K562 (cell line): ENCODE data around the gene RIMKLA. TPM values are rescaled to one million over a fixed set of nuclear protein-coding genes. Genes with fewer than 3 reads are reported as not detected.

ENCODE experiments used
- DIDO1 ChIP-seq: fragments of 450-650 bp; IDR thresholded peaks from 2 replicates; pipeline ENCODE4 v1.6.1; 2016; ENCODE audit warnings: low read depth, missing biosample characterization, missing genetic modification characterization
- FOXA3 ChIP-seq, 2 experiments: fragments of 450-650 bp in 1 of 2; sonication (generic) in 1 of 2; formaldehyde crosslinking; IDR thresholded peaks in 1 of 2; conservative IDR thresholded peaks in 1 of 2; 2 replicates each; pipeline versions ENCODE4 v1.4.0 to v1.8.0; 2020 to 2022; ENCODE audit warnings: mild to moderate bottlenecking in 2 of 2, missing genetic modification reagents in 1 of 2
- FOXJ3 ChIP-seq: sonication (generic); formaldehyde crosslinking; IDR thresholded peaks from 2 replicates; pipeline ENCODE4 v1.4.0; 2020; ENCODE audit warnings: mild to moderate bottlenecking, missing genetic modification reagents
- GATAD2A ChIP-seq: fragments of 450-650 bp; IDR thresholded peaks from 2 replicates; pipeline ENCODE4 v1.6.1; 2017
- HDAC1 ChIP-seq, 2 experiments: fragments of 450-650 bp; IDR thresholded peaks; 2 replicates each; pipeline ENCODE4 v1.6.1; 2016 to 2017; ENCODE audit warnings: inconsistent platforms in 1 of 2, mild to moderate bottlenecking in 1 of 2, moderate library complexity in 1 of 2
- JUND ChIP-seq, 2 experiments: IDR thresholded peaks; 2 replicates in 1 of 2; 3 replicates in 1 of 2; pipeline ENCODE4 v1.6.1; 2011; ENCODE audit warnings: borderline replicate concordance in 2 of 2, low read depth in 2 of 2, low read length in 2 of 2, improper control_type of control experiment in 1 of 2, missing biosample characterization in 1 of 2, missing genetic modification characterization in 1 of 2, missing genetic modification reagents in 1 of 2
- KDM2B ChIP-seq: fragments of 250-450 bp; sonication (Bioruptor Pico); IDR thresholded peaks from 2 replicates; pipeline ENCODE4 v1.8.0; 2021; ENCODE audit warnings: mild to moderate bottlenecking, moderate library complexity
- MAZ ChIP-seq, 2 experiments: fragments of 450-650 bp in 1 of 2; sonication (generic) in 1 of 2; formaldehyde crosslinking; IDR thresholded peaks in 1 of 2; conservative IDR thresholded peaks in 1 of 2; 2 replicates each; pipeline versions ENCODE4 v1.4.0 to v1.5.0; 2020; ENCODE audit warnings: mild to moderate bottlenecking in 1 of 2, missing genetic modification reagents in 1 of 2
- MTA1 ChIP-seq: fragments of 450-650 bp; IDR thresholded peaks from 2 replicates; pipeline ENCODE4 v1.6.1; 2017; ENCODE audit warnings: borderline replicate concordance
- NCOR1 ChIP-seq: fragments of 450-650 bp; IDR thresholded peaks from 2 replicates; pipeline ENCODE4 v1.6.1; 2016; ENCODE audit warnings: mild to moderate bottlenecking, moderate library complexity
- NFE2 ChIP-seq: IDR thresholded peaks from 2 replicates; pipeline ENCODE4 v1.6.1; 2014; ENCODE audit warnings: antibody characterized with exemption, low read depth
- SIN3B ChIP-seq: fragments of 450-650 bp; IDR thresholded peaks from 2 replicates; pipeline ENCODE4 v1.6.1; 2017; ENCODE audit warnings: low read depth, mild to moderate bottlenecking, moderate library complexity
- SRSF3 ChIP-seq: fragments of 200-400 bp; formaldehyde crosslinking; IDR thresholded peaks from 2 replicates; pipeline ENCODE4 v1.6.1; 2016; ENCODE audit warnings: mild to moderate bottlenecking, low read length, moderate library complexity; ENCODE audit not compliant: insufficient read depth
- TAF7 ChIP-seq: fragments of 450-650 bp; IDR thresholded peaks from 2 replicates; pipeline ENCODE4 v1.6.1; 2016; ENCODE audit warnings: missing genetic modification characterization, missing compliant biosample characterization
- ZSCAN29 ChIP-seq: fragments of 450-650 bp; IDR thresholded peaks from 2 replicates; pipeline ENCODE4 v1.6.1; 2017
- polyA plus RNA-seq, 8 experiments: library from polyadenylated mRNA; depleted of rRNA in 4 of 8; stranded (reverse) in 5 of 8; unstranded in 3 of 8; fragments of >200 nt; fragmentation: Nextera tagmentation in 2 of 8; fragmentation: Illumina TruSeq in 1 of 8; extraction: Ambion mirVana in 2 of 8; extraction: Trizol in 1 of 8; gene quantifications; 2 replicates each; pipeline versions ENCODE4 v1.2.1 to v1.2.3, GENCODE V29; 2011 to 2014; ENCODE audit warnings: inconsistent platforms in 1 of 8, missing spikeins in 1 of 8
- total RNA-seq, 7 experiments: library from RNA; depleted of rRNA in 6 of 7; stranded (reverse); fragments of >200 nt in 6 of 7; fragmentation: Illumina TruSeq in 2 of 7; extraction: Trizol in 2 of 7; gene quantifications; 2 replicates each; pipeline versions ENCODE4 v1.2.1 to v1.2.3, GENCODE V29; 2011 to 2021; ENCODE audit warnings: low replicate concordance in 1 of 7
- TF ChIP-seq, protein P1 (sequence below): fragments of 450-650 bp; IDR thresholded peaks from 2 replicates; pipeline ENCODE4 v1.6.1; 2016; ENCODE audit warnings: antibody characterized with exemption
- TF ChIP-seq, protein P2 (sequence below): sonication (generic); formaldehyde crosslinking; IDR thresholded peaks from 2 replicates; pipeline ENCODE4 v1.8.0; 2022; ENCODE audit warnings: mild to moderate bottlenecking, missing genetic modification reagents
- TF ChIP-seq, protein P3 (sequence below): fragments of 450-650 bp; IDR thresholded peaks from 2 replicates; pipeline ENCODE4 v1.6.1; 2018; ENCODE audit not compliant: partially characterized antibody

The RIMKLA gene
- total and polyA plus RNA-seq, 9 of the 15 experiments (the other 6 are each of a cell fraction or from before 2014, with no cell fraction given), result 0.02 TPM; not detected in 8

DNA sequence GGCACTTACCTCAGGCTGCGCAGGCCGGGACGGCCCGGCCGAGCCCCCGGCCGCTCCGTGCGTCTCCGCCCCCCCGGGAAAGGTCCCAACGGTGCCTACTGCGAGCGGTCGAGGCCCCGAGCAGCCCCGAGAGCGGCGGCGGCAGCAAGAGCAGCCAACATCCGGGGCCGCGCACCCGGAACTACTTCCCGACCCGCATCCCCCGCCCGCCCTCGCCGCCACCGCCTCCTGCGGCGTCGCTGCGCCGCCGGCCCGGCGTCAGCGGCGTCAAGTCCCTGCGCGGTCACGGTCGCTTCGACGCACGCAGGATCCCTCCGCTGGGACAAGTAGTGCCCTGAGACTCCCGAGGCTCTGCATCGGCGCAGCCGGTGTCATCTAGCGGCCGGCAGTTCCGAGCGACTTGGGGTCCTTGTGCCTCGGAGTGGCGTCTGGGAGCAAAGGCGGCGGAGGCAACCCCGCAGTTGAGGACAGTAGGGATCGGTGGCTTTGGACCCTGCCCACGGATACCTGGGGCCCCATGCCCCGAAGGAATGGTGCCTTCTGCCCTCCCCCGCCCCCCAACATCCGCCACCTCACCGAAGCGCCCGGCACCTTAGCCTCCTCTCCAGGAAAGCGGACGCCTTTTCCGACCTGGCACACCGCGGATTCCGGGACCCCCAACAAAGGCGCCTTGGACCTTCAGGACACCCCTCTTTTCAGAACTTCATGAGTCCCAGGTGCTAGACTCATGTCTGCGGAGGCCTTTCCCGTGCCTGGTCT, 45.4 kb upstream of the RIMKLA start, which contains the start of gene FOXJ3 (continued):
- TF ChIP-seq FOXA3 (CRISPR knock-in tag; conservative IDR thresholded peaks at IDR 0.05 in 1 of 2, IDR thresholded peaks at IDR 0.05 in 1 of 2) (peak in 1 of 2 experiments; percentile 67; a peak in 1 of 4 replicates), NCOR1 (peak; percentile 54; the same call in 1 of the 2 replicates), HDAC1 (IDR thresholded peaks at IDR 0.05) (peak; percentile 46 to 78; a peak in 3 of 4 replicates), TAF7 (tag) (peak; percentile 97), SIN3B (peak; percentile 50; the same call in 1 of the 2 replicates), JUND (IDR thresholded peaks at IDR 0.05; ENCODE audit: borderline replicate concordance, low read depth, low read length) (peak; percentile 81), JUND (tag; IDR thresholded peaks at IDR 0.05; ENCODE audit: borderline replicate concordance, low read depth, low read length) (peak; percentile 77; the same call in 1 of the 3 replicates), ZSCAN29 (no peak), DIDO1 (peak; percentile 89), NFE2 (peak; percentile 33; the same call in 1 of the 2 replicates), KDM2B (CRISPR knock-in tag) (0 out of 2 replicates have a peak, but pooled peaks have one; percentile 38), FOXJ3 (CRISPR knock-in tag) (no peak), MTA1 (peak; percentile 79), GATAD2A (peak; percentile 87), MAZ (CRISPR knock-in tag; conservative IDR thresholded peaks at IDR 0.05 in 1 of 2, IDR thresholded peaks at IDR 0.05 in 1 of 2) (peak; percentile 87 to 93), SRSF3 (no peak)
- TF ChIP-seq, protein P1, sequence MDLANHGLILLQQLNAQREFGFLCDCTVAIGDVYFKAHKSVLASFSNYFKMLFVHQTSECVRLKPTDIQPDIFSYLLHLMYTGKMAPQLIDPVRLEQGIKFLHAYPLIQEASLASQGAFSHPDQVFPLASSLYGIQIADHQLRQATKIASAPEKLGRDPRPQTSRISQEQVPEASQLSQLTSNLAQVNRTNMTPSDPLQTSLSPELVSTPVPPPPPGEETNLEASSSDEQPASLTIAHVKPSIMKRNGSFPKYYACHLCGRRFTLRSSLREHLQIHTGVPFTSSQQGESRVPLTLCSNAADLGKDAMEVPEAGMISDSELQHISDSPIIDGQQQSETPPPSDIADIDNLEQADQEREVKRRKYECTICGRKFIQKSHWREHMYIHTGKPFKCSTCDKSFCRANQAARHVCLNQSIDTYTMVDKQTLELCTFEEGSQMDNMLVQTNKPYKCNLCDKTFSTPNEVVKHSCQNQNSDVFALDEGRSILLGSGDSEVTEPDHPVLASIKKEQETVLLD, result peak; percentile 100
- TF ChIP-seq, protein P2, sequence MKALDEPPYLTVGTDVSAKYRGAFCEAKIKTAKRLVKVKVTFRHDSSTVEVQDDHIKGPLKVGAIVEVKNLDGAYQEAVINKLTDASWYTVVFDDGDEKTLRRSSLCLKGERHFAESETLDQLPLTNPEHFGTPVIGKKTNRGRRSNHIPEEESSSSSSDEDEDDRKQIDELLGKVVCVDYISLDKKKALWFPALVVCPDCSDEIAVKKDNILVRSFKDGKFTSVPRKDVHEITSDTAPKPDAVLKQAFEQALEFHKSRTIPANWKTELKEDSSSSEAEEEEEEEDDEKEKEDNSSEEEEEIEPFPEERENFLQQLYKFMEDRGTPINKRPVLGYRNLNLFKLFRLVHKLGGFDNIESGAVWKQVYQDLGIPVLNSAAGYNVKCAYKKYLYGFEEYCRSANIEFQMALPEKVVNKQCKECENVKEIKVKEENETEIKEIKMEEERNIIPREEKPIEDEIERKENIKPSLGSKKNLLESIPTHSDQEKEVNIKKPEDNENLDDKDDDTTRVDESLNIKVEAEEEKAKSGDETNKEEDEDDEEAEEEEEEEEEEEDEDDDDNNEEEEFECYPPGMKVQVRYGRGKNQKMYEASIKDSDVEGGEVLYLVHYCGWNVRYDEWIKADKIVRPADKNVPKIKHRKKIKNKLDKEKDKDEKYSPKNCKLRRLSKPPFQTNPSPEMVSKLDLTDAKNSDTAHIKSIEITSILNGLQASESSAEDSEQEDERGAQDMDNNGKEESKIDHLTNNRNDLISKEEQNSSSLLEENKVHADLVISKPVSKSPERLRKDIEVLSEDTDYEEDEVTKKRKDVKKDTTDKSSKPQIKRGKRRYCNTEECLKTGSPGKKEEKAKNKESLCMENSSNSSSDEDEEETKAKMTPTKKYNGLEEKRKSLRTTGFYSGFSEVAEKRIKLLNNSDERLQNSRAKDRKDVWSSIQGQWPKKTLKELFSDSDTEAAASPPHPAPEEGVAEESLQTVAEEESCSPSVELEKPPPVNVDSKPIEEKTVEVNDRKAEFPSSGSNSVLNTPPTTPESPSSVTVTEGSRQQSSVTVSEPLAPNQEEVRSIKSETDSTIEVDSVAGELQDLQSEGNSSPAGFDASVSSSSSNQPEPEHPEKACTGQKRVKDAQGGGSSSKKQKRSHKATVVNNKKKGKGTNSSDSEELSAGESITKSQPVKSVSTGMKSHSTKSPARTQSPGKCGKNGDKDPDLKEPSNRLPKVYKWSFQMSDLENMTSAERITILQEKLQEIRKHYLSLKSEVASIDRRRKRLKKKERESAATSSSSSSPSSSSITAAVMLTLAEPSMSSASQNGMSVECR (CRISPR knock-in tag), result peak; percentile 10; the same call in 1 of the 2 replicates
- TF ChIP-seq, protein P3, sequence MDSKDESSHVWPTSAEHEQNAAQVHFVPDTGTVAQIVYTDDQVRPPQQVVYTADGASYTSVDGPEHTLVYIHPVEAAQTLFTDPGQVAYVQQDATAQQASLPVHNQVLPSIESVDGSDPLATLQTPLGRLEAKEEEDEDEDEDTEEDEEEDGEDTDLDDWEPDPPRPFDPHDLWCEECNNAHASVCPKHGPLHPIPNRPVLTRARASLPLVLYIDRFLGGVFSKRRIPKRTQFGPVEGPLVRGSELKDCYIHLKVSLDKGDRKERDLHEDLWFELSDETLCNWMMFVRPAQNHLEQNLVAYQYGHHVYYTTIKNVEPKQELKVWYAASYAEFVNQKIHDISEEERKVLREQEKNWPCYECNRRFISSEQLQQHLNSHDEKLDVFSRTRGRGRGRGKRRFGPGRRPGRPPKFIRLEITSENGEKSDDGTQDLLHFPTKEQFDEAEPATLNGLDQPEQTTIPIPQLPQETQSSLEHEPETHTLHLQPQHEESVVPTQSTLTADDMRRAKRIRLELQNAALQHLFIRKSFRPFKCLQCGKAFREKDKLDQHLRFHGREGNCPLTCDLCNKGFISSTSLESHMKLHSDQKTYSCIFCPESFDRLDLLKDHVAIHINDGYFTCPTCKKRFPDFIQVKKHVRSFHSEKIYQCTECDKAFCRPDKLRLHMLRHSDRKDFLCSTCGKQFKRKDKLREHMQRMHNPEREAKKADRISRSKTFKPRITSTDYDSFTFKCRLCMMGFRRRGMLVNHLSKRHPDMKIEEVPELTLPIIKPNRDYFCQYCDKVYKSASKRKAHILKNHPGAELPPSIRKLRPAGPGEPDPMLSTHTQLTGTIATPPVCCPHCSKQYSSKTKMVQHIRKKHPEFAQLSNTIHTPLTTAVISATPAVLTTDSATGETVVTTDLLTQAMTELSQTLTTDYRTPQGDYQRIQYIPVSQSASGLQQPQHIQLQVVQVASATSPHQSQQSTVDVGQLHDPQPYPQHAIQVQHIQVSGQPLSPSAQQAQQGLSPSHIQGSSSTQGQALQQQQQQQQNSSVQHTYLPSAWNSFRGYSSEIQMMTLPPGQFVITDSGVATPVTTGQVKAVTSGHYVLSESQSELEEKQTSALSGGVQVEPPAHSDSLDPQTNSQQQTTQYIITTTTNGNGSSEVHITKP, result peak; percentile 96
